HG02840 (cell line): ENCODE results near the gene CREB3.

ENCODE experiments used
- ATAC-seq: cut with Tn5 transposase; IDR thresholded peaks from one replicate; pipeline ENCODE4 v1.9.1; 2021; ENCODE audit warnings: mild to moderate bottlenecking, moderate library complexity, moderate number of reproducible peaks; ENCODE audit not compliant: unreplicated experiment, low FRiP score

The CREB3 gene

DNA sequence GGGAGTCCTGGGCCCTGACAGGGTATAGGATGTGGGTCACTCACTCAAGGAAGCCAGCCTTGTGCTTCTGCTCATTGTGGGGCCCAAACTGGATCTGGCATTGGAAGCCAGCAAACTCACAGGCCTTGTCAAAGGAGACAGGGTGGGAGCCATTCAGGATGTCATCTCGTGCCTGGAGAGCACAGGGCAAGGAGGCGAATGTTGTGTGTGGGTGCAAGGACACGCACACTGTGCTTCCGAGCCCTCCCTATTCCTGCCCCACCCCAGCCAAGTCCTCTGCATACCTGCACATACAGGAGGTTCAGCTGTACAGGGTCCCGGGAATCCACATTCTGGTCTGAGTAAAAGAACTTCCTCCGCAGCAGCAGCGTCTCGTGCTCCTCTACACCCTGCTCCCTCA, 8.6 kb upstream of the CREB3 start:
- ATAC-seq, result no peak

DNA sequence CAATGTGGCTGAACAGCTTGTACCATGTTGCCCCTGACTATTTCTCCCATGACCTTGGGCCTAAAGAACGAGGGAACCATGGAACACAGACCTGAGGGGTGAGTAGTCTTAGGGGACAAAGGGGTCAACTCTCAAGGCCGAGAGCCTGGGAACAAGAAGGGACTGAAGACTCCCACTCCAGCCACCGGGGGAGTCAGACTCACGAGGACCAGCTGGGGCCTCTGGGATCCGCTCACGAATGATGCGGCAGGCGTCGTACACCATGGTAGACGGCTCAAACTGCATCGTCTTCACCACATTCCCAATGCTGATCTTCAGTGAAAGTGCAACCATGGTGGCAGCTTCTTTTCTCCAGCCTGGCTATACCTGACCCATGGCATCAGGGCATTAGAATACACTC, 7.1 kb upstream of the CREB3 start:
- ATAC-seq, result no peak

DNA sequence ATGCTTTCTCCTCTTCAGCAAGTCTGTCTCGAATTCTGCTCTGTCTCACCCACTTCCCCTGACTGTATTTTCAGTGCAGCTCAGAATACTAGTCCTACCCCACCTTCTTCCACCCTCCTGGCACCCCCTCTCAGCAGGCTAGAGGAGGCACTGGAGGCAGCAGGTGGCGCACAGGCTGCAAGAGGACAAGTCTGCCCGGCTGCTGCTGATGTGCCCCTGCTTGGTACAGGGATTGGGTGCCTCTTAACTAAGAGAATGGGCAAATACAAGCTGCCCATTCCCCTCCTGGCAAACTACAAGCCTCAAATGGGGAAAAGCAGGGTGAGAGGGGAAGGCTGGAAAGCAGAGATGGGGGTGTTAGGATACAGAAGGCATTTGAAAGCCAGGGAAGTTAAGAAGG, 5.5 kb upstream of the CREB3 start:
- no peak for ATAC-seq

DNA sequence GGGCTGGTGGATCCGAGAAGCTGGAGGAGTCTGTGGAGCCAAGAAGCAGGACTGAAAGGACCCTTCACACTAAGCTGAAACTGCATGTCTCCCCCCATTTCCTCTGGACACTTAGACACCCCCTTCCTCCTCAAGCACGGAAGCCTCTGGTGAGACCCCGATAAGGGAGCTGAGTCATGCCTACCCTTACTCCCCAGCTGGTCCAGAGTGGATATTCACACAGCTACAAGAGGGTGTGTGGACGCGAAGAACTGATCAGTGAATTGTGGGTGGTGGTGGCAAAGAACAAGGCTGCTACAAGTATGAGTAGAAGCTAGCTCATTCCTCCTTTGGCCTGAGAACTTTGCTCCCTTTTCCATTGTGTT, 4.8 kb upstream of the CREB3 start:
- ATAC-seq, result no peak

DNA sequence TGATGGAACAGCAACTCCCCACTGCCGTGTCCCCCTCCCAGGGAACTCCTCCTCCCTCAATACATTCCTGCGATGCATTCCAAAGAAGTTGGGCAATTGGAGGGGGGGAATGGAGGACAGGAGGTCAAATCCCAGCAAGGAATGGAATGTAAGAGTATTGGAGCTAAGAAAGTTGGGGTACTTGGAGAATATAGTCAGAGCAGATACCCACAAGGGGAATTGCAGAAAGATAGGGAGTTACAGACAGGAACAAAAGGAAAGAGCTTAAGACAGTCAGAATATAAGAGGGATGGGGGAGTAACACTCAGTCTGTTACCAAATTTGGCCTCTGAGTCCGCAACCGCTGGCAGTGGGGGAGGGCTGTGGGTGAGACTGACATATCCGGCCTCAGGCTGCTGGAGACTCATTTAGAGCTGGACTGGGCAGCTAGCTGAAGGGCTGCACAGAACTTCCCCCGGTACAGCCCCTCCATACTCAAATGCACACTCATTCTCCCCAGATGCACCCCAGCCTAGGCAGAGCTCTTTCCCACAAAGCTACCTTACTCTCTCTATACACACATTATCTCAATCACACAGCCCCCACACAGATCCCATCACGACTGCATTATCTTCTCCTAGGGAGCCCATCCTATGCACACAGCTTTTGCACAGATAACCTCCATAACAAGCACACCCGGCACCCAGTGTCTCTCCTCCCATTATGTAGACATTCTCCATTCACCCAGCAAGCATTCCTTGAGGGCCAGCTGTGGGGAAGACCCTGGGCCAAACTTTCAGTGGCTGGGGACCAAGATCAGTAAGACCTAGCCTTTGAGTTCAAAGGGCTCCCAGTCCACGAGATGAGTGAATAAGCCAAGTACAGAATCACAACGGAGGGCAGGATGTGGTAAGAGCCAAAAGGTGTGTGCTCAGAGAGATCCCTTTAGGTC, 4.2 kb upstream of the CREB3 start:
- ATAC-seq, result no peak

GRCh38 chr9:35729101-35729500, 3.4 kb upstream of the CREB3 start:
- no peak for ATAC-seq

DNA sequence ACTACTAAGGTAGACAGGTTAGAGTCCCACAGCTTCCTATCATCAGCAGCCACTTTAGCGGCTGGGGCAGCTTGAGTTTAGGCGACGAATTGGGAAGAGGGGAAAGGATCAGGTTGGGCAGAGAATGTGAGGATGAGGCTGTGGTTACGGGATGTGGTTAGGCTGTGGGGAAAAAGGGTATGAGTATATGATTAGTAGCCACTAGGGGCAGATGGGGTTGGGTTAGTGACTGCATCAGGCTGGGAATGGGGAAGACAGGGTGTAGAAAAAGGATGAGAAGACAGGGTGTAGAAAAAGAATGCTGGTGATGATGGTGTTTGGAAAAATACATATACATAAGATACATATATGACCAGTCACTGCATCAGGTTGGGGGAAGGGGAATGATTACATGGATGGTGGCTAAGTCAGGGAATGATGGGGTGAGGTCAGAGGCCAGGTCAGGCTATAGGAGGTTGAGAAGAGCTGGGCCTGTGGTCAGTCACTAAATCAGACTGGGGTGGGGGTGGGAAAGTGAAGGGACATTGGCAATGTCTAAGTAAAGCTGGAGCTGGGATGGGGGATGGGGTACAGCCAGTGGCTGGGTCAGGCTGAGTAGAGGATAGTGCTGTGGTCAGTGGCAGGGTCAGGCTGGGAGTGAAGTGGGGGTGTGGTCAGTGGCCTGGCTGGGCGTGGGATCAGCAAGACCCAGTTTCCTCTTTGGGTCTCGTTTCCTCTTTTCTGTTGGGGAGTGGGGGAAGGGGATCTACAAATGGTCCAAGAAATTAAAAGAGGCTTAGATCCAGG, 2.6 kb upstream of the CREB3 start:
- ATAC-seq, result no peak

- no peak for ATAC-seq
Measured at GRCh38 chr9:35730486-35730854, 2.0 kb upstream of the CREB3 start.

DNA sequence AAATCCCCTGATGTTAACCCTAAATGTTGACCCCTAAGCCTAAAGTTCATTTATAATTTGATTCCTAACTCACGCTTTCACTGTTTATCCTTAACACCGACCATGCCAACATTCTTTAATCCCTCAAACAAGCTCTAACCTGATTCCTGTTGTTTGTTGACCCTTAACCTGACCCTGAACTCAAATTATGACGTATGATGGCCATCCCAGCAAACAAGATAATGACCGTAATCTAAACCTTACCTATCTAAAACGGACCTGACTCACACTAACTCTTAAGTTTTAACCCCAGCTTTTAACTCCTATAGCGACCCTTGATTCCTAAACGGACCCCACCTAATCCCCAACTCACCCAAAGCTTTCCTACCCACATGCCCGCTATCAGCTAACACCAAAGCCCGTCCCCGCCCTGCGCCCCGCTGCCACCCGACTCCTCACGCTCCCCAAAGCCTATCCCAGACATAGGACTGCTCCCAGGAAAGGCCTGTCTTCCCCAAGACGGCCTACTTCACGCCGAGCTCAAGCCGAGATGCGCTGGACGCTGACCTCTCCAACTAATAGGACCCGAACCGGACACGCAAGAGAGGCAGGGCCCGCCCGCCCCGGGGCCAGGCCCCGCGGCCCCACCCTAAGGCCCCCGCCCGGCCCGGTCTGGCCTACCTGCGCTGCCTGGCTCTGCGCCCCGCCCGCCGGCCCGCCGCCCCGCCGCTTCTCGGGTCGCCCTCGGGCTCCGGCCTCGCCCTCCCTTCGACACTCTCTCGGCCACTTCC, 866 bp upstream of the CREB3 start:
- ATAC-seq, result no peak

DNA sequence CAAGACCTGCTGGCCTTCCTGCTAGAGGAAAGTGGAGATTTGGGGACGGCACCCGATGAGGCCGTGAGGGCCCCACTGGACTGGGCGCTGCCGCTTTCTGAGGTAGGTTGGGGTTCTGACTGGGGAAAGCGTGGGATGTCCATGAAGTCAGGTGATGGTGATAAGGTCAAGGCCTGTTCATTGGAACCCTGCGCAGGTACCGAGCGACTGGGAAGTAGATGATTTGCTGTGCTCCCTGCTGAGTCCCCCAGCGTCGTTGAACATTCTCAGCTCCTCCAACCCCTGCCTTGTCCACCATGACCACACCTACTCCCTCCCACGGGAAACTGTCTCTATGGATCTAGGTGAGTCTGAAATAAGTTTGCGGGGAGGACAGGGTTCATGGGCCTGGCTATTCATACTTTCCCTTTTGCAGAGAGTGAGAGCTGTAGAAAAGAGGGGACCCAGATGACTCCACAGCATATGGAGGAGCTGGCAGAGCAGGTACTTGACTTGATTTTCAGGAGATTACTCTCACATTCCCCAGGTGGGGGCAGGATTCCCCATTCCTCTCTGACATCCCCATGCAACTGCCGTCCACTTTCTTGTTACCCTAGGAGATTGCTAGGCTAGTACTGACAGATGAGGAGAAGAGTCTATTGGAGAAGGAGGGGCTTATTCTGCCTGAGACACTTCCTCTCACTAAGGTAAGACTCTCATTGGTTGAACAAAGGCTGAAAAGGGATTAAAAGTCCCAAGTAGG, 505 bp downstream of the CREB3 start:
- peak; percentile 0 for ATAC-seq

GRCh38 chr9:35734096-35734495, 1.6 kb downstream of the CREB3 start:
- no peak for ATAC-seq

- ATAC-seq, result no peak
Measured at GRCh38 chr9:35736201-35736633, 3.8 kb downstream of the CREB3 start.

DNA sequence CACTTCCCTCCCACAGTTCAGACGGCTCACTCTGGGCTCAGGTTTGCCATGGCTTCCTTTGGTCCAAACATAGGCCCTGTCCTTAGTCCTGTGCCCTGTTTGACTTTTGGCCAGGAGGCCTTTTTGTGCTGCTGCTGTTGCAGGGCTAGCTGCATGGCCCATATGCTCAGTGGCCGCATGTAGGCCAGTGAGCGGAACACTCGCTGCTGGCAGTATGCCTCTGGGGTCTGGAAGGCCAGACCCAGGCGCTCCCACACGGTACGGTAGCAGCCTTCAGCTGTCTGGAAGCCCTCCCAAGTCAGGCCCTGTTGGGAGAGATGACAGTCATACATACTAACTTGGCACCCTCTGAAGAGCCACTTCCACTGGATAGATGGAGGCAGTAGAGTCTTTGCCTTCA, 4.7 kb downstream of the CREB3 start:
- ATAC-seq, result no peak

GRCh38 chr9:35738186-35738585, 5.7 kb downstream of the CREB3 start:
- ATAC-seq, result no peak

DNA sequence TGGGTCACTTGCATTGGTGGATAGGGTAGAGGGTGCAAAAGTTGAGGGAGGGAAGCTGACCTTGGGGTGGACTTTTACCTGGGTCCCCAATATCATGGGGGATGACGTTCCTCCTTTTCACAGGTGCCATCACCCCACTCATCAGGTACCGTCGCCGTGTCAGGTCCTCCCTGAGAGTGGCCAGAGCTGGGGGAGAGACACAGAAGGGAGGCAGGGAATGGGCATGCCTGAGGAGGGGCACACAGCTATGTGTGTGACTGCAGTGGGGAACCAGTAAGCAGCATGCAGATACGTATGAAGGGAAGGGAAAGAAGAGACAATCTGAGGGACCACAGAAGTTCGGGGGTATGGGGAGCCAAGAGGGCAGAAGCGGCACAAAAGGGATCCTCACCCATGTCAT, 6.5 kb downstream of the CREB3 start:
- ATAC-seq, result no peak

DNA sequence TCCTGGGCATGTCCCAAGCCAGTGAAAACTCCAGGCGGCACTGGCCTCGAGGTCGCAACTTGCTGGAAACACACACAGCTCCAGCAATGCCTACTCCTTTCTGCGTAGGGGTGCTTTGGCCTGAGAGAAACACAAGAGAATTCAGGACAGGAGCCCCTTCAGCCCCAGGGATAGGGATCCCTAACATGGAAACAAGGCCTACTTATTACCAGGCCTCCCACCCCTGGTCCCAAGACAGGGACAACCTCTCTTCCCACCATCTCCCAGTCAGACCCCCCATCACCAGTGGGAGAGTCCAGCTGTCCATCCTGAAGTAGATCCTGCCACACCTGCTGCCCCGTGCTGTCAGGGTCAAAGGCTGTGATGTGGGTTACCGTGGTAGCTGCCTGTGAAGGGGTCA, 7.8 kb downstream of the CREB3 start:
- ATAC-seq, result no peak

- ATAC-seq, result no peak
Measured at GRCh38 chr9:35741740-35742139, 9.3 kb downstream of the CREB3 start.

GRCh38 chr9:35743452-35743851, 11.0 kb downstream of the CREB3 start:
- no peak for ATAC-seq

DNA sequence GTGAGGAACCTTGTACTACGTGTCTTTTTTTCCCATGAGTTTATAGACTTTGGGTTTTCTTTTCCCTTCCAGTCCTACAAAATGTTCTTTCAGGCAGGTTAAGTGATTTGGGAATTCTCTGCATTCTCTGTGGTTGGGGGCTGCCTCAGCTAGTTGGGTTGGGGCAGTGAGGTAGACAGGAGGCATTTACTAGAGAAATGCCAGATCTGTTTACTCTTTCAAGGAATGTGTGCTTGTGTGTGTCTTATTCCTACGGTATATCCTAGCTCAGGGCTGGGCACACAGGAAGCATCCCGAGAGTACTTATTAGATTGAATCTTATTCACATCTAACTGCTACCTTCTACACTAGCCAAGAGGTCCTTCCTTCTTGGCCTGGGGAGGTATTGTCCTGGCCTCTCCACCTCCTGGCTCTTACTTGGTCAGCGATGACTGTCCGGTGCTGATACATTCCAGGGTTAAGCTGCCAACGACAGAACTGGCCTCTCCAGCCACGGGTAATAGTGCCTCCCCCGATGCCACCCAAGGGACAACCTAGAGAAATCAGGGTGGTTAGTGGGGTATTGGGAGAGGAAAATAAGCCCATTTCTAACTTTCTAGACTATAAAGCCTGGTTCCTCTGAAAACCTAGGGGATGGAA, 11.5 kb downstream of the CREB3 start:
- ATAC-seq, result no peak

- ATAC-seq, result no peak
Measured at GRCh38 chr9:35745569-35745968, 13.1 kb downstream of the CREB3 start.
